HuH-7.5 (cell line): ENCODE results near the gene ZNF831.

ENCODE experiments used
- DNase-seq: peaks from one replicate; pipeline ENCODE4 v3.0.0; 2011; ENCODE audit warnings: low spot score

ZNF831 gene

GRCh38 chr20:59157961-59158541, 5.6 kb upstream of the ZNF831 start:
- no peak for DNase-seq

GRCh38 chr20:59158673-59159072, 4.9 kb upstream of the ZNF831 start:
- DNase-seq, result no peak

- DNase-seq, result no peak
These were observed 4.5 kb upstream of the ZNF831 start for GRCh38 chr20:59159091-59159490.

GRCh38 chr20:59159493-59160376, 3.9 kb upstream of the ZNF831 start:
- no peak for DNase-seq

GRCh38 chr20:59160389-59161115, 3.1 kb upstream of the ZNF831 start:
- DNase-seq, result no peak

- DNase-seq, result no peak
These were observed 1.9 kb upstream of the ZNF831 start for GRCh38 chr20:59161721-59162120.

GRCh38 chr20:59164686-59165391, 1.2 kb downstream of the ZNF831 start:
- no peak for DNase-seq

GRCh38 chr20:59165396-59165795, 1.8 kb downstream of the ZNF831 start:
- no peak for DNase-seq

- DNase-seq, result no peak
These were observed 2.5 kb downstream of the ZNF831 start for GRCh38 chr20:59165891-59166709.

- no peak for DNase-seq
These were observed 7.1 kb downstream of the ZNF831 start for GRCh38 chr20:59170406-59171349.

- no peak for DNase-seq
These were observed 8.4 kb downstream of the ZNF831 start for GRCh38 chr20:59171986-59172385.

- DNase-seq, result no peak
These were observed 10.4 kb downstream of the ZNF831 start for GRCh38 chr20:59173938-59174491.

GRCh38 chr20:59175002-59175401, 11.4 kb downstream of the ZNF831 start:
- no peak for DNase-seq

- no peak for DNase-seq
These were observed 12.2 kb downstream of the ZNF831 start for GRCh38 chr20:59175861-59176260.

GRCh38 chr20:59176812-59177211, 13.2 kb downstream of the ZNF831 start:
- DNase-seq, result no peak

GRCh38 chr20:59177266-59178250, 13.9 kb downstream of the ZNF831 start:
- DNase-seq, result no peak

GRCh38 chr20:59178983-59179595, 15.5 kb downstream of the ZNF831 start:
- no peak for DNase-seq

- no peak for DNase-seq
These were observed 16.4 kb downstream of the ZNF831 start for GRCh38 chr20:59179988-59180387.
